PC-9 (cell line): ENCODE measurements around the gene RCOR1.

ENCODE experiments used
- CTCF ChIP-seq: fragments of 200-600 bp; sonication (generic); conservative IDR thresholded peaks from 2 replicates; pipeline ENCODE4 v1.6.1; 2017; ENCODE audit warnings: mixed run types, antibody characterized with exemption, mild to moderate bottlenecking, moderate library complexity
- EZH2 ChIP-seq: fragments of 200-600 bp; sonication (generic); IDR thresholded peaks from 2 replicates; pipeline ENCODE4 v1.8.0; 2017; ENCODE audit warnings: antibody characterized with exemption, low read depth

DNA sequence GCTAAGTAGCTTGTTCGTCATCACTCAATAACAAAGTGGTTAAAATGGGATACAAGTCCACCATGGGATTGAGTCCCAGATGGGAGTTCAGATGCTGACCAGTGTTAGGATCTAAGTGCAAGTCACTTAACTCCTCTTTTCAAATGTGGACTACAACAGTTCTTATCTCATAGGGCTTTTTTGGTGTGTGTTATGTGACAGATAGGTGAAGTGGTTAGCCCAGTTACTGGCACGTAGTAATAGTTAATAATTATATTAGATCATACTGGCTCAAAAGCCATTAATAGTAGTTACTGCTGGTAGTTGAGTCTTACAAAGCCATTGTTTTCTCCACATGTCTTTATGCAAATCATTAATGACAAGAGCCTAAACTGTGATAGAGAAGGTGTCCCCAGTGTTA is 73.2 kb downstream of the RCOR1 start:
- TF ChIP-seq CTCF (no peak), EZH2 (no peak)
